Fibroblast of lung (primary cell): ENCODE measurements around the gene CCDC141.

Experiments used
- EZH2 ChIP-seq: IDR thresholded peaks from 2 replicates; pipeline ENCODE4 v1.5.1; 2012; ENCODE audit warnings: low read length, control low read depth, mild to moderate bottlenecking; ENCODE audit errors: missing control alignments
- TF ChIP-seq, protein P1 (sequence below), 2 donors: IDR thresholded peaks in 1 of 2; conservative IDR thresholded peaks in 1 of 2; 1 replicate in 1 of 2; 2 replicates in 1 of 2; pipeline ENCODE4 v1.5.1; 2011 to 2012; ENCODE audit warnings: low read length in 2 of 2, control low read depth in 1 of 2, inconsistent platforms in 1 of 2, low read depth in 1 of 2, mild to moderate bottlenecking in 1 of 2

DNA sequence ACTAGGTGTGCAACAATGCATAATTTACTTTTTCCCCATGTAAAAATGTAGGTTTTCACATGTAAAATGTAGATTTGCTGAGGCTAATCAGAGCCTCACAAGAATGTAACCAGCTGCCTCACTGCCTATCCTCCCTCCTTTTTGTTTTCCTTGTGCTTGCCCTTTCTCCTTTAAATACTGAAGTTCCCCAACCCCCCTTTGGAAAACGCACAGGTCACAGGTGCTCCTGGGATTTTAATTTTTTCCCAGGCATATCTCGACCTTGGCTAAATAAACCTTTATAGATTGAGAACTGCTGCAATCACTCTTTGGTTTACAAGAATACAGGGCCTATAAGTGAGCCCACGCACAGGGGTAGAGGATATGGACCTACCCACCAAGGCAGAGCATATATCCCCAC lies 165.5 kb downstream of the CCDC141 start:
- TF ChIP-seq EZH2 = no peak
- TF ChIP-seq, protein P1, sequence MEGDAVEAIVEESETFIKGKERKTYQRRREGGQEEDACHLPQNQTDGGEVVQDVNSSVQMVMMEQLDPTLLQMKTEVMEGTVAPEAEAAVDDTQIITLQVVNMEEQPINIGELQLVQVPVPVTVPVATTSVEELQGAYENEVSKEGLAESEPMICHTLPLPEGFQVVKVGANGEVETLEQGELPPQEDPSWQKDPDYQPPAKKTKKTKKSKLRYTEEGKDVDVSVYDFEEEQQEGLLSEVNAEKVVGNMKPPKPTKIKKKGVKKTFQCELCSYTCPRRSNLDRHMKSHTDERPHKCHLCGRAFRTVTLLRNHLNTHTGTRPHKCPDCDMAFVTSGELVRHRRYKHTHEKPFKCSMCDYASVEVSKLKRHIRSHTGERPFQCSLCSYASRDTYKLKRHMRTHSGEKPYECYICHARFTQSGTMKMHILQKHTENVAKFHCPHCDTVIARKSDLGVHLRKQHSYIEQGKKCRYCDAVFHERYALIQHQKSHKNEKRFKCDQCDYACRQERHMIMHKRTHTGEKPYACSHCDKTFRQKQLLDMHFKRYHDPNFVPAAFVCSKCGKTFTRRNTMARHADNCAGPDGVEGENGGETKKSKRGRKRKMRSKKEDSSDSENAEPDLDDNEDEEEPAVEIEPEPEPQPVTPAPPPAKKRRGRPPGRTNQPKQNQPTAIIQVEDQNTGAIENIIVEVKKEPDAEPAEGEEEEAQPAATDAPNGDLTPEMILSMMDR (conservative IDR thresholded peaks at IDR 0.05 in 1 of 2, IDR thresholded peaks at IDR 0.05 in 1 of 2; ENCODE audit: low read depth in 1 of 2, low read length in 2 of 2) = no peak
